ENCODE data around the gene PRDX6.
"Not testable (repeated sequence)": the region's sequence is repeated elsewhere in the genome, so short reads cannot be mapped to it uniquely, and the experiment has no call there.

Gene PRDX6

GRCh38 chr1:173489149-173489600 is 12.0 kb downstream of the PRDX6 start:
- Histone ChIP-seq H3F3A (ENCODE audit: low read depth) (no peaks in the 10 kb centered on the region), H4K20me1 (ENCODE audit: insufficient read depth, low read length, poor library complexity, severe bottlenecking) (no peaks in the 10 kb centered on the region)
- TF ChIP-seq CTCF (conservative IDR thresholded peaks at IDR 0.05; ENCODE audit: low read length) (0 out of 2 replicates have a peak, but pooled peaks have one; percentile 16), EZH2phosphoT487 (IDR thresholded peaks at IDR 0.05; ENCODE audit: borderline replicate concordance) (no peak)

GRCh38 chr1:173489929-173490328 is 12.8 kb downstream of the PRDX6 start:
- no peaks in the 10 kb centered on the region for H3K79me2 ChIP-seq (ENCODE audit: insufficient read depth, low read length)
- no peak overlapping the region for H3K4me2 ChIP-seq (ENCODE audit: low read depth, low read length, poor library complexity, severe bottlenecking)
- H3K27me3 ChIP-seq (ENCODE audit: insufficient read depth, low read length, poor library complexity, severe bottlenecking), result no peaks in the 10 kb centered on the region
- no peaks in the 10 kb centered on the region for H4K20me1 ChIP-seq (ENCODE audit: insufficient read depth, low read length, poor library complexity, severe bottlenecking)
- H3K4me1 ChIP-seq (ENCODE audit: insufficient read depth, low read length, poor library complexity, severe bottlenecking), result no peaks in the 10 kb centered on the region
- no peaks in the 10 kb centered on the region for H3K9me2 ChIP-seq (replicated peaks; ENCODE audit: low read depth, low read length)
- no peak overlapping the region for H2AFZ ChIP-seq (ENCODE audit: low read length)
- H3F3A ChIP-seq (ENCODE audit: low read depth), result no peaks in the 10 kb centered on the region
- H3K36me3 ChIP-seq (ENCODE audit: insufficient read depth, low read length), result peaks cover 43% of the 10 kb centered on the region
- H3K9ac ChIP-seq (ENCODE audit: low read depth, low read length, poor library complexity, severe bottlenecking), result no peak overlapping the region
- no peaks in the 10 kb centered on the region for H3K9me3 ChIP-seq (ENCODE audit: insufficient read depth, low read depth, low read length)
- no peak for TF ChIP-seq EZH2phosphoT487 (IDR thresholded peaks at IDR 0.05; ENCODE audit: borderline replicate concordance)
- TF ChIP-seq CTCF (conservative IDR thresholded peaks at IDR 0.05; ENCODE audit: low read length), result no peak
- no peak overlapping the region for H3K4me3 ChIP-seq (ENCODE audit: low read length, poor library complexity, severe bottlenecking)

More at GRCh38 chr1:173489149-173489600, 12.0 kb downstream of the PRDX6 start:
- no peaks in the 10 kb centered on the region for H3K27me3 ChIP-seq (ENCODE audit: insufficient read depth, low read length, poor library complexity, severe bottlenecking)
- no peak overlapping the region for H2AFZ ChIP-seq (ENCODE audit: low read length)
- H3K4me2 ChIP-seq (ENCODE audit: low read depth, low read length, poor library complexity, severe bottlenecking), result no peak overlapping the region
- peaks cover 51% of the 10 kb centered on the region for H3K36me3 ChIP-seq (ENCODE audit: insufficient read depth, low read length)
- H3K9ac ChIP-seq (ENCODE audit: low read depth, low read length, poor library complexity, severe bottlenecking), result no peak overlapping the region
- no peak overlapping the region for H3K4me3 ChIP-seq (ENCODE audit: low read length, poor library complexity, severe bottlenecking)
- H3K9me2 ChIP-seq (replicated peaks; ENCODE audit: low read depth, low read length), result no peaks in the 10 kb centered on the region
- no peaks in the 10 kb centered on the region for H3K79me2 ChIP-seq (ENCODE audit: insufficient read depth, low read length)
- no peaks in the 10 kb centered on the region for H3K4me1 ChIP-seq (ENCODE audit: insufficient read depth, low read length, poor library complexity, severe bottlenecking)
- H3K9me3 ChIP-seq (ENCODE audit: insufficient read depth, low read depth, low read length), result no peaks in the 10 kb centered on the region

GRCh38 chr1:173491508-173491907 is 14.4 kb downstream of the PRDX6 start:
- H3K4me2 ChIP-seq (ENCODE audit: low read depth, low read length, poor library complexity, severe bottlenecking), result no peak overlapping the region
- H3K9me3 ChIP-seq (ENCODE audit: insufficient read depth, low read depth, low read length), result 0 out of 2 replicates have a peak, but pooled peaks cover under 1% of the 10 kb centered on the region
- no peaks in the 10 kb centered on the region for H3K4me1 ChIP-seq (ENCODE audit: insufficient read depth, low read length, poor library complexity, severe bottlenecking)
- H3K79me2 ChIP-seq (ENCODE audit: insufficient read depth, low read length), result no peaks in the 10 kb centered on the region
- no peak overlapping the region for H3K9ac ChIP-seq (ENCODE audit: low read depth, low read length, poor library complexity, severe bottlenecking)
- H2AFZ ChIP-seq (ENCODE audit: low read length), result no peak overlapping the region
- no peaks in the 10 kb centered on the region for H4K20me1 ChIP-seq (ENCODE audit: insufficient read depth, low read length, poor library complexity, severe bottlenecking)
- no peak overlapping the region for H3K4me3 ChIP-seq (ENCODE audit: low read length, poor library complexity, severe bottlenecking)
- no peaks in the 10 kb centered on the region for H3F3A ChIP-seq (ENCODE audit: low read depth)
- H3K36me3 ChIP-seq (ENCODE audit: insufficient read depth, low read length), result peaks cover 27% of the 10 kb centered on the region
- H3K9me2 ChIP-seq (replicated peaks; ENCODE audit: low read depth, low read length), result no peaks in the 10 kb centered on the region
- no peaks in the 10 kb centered on the region for H3K27me3 ChIP-seq (ENCODE audit: insufficient read depth, low read length, poor library complexity, severe bottlenecking)
- no peak for TF ChIP-seq CTCF (conservative IDR thresholded peaks at IDR 0.05; ENCODE audit: low read length)
- no peak for TF ChIP-seq EZH2phosphoT487 (IDR thresholded peaks at IDR 0.05; ENCODE audit: borderline replicate concordance)

- not testable (repeated sequence) for H3F3A ChIP-seq (ENCODE audit: low read depth); H3K9me2 ChIP-seq (replicated peaks; ENCODE audit: low read depth, low read length); H3K79me2 ChIP-seq (ENCODE audit: insufficient read depth, low read length); H3K4me3 ChIP-seq (ENCODE audit: low read length, poor library complexity, severe bottlenecking); H2AFZ ChIP-seq (ENCODE audit: low read length); H3K4me2 ChIP-seq (ENCODE audit: low read depth, low read length, poor library complexity, severe bottlenecking); H3K4me1 ChIP-seq (ENCODE audit: insufficient read depth, low read length, poor library complexity, severe bottlenecking); H4K20me1 ChIP-seq (ENCODE audit: insufficient read depth, low read length, poor library complexity, severe bottlenecking); H3K27me3 ChIP-seq (ENCODE audit: insufficient read depth, low read length, poor library complexity, severe bottlenecking); H3K9ac ChIP-seq (ENCODE audit: low read depth, low read length, poor library complexity, severe bottlenecking); H3K9me3 ChIP-seq (ENCODE audit: insufficient read depth, low read depth, low read length)
- peaks cover 11% of the 10 kb centered on the region for H3K36me3 ChIP-seq (ENCODE audit: insufficient read depth, low read length)
Observed at GRCh38 chr1:173493125-173493524, 16.0 kb downstream of the PRDX6 start.

All from Loucy (cell line).